ENCODE results near the gene TMEM19.
"Not testable (repeated sequence)": the region's sequence is repeated elsewhere in the genome, so short reads cannot be mapped to it uniquely, and the experiment has no call there.

Gene TMEM19

GRCh38 chr12:71686658-71687025 lies 760 bp downstream of the TMEM19 start:
- Histone ChIP-seq H3K18ac (ENCODE audit: low read length) (no peak overlapping the region), H3K79me1 (ENCODE audit: low read length) (no peaks in the 10 kb centered on the region), H2BK120ac (ENCODE audit: low read depth, low read length) (no peak overlapping the region), H3K4me3 (ENCODE audit: low read length) (peak overlapping the region; percentile 61), H2BK5ac (ENCODE audit: low read length) (no peak overlapping the region), H3K4ac (ENCODE audit: low read depth, low read length) (no peak overlapping the region), H3K56ac (ENCODE audit: low read length) (peak overlapping the region; percentile 73), H2AK5ac (ENCODE audit: low read length) (no peak overlapping the region), H3K9ac (ENCODE audit: low read length) (peak overlapping the region; percentile 68), H2BK15ac (replicated peaks; ENCODE audit: low read depth) (no peak overlapping the region), H3K79me2 (ENCODE audit: control insufficient read depth, insufficient read depth, low read length) (no peaks in the 10 kb centered on the region), H3K23ac (ENCODE audit: low read length) (no peak overlapping the region), H3K36me3 (ENCODE audit: control insufficient read depth, insufficient read depth, low read length) (no peaks in the 10 kb centered on the region), H4K5ac (ENCODE audit: low read length) (no peak overlapping the region), H3K27me3 (ENCODE audit: insufficient read depth, low read length, poor library complexity) (no peaks in the 10 kb centered on the region), H4K8ac (ENCODE audit: low read depth, low read length) (no peak overlapping the region), H3K4me1 (ENCODE audit: control insufficient read depth, low read depth, low read length) (no peaks in the 10 kb centered on the region), H3K27ac (ENCODE audit: low read depth, low read length) (no peak overlapping the region), H3K4me2 (ENCODE audit: low read length) (peak overlapping the region; percentile 44)
- DNase-seq = no peak
- WGBS (ENCODE audit: extremely low coverage, insufficient coverage, low lambda C conversion rate) = no CpG with 5 or more reads among the region's 3 CpGs

- H2BK15ac ChIP-seq (replicated peaks; ENCODE audit: low read depth); H3K79me2 ChIP-seq (ENCODE audit: control insufficient read depth, insufficient read depth, low read length); H2BK120ac ChIP-seq (ENCODE audit: low read depth, low read length); H4K5ac ChIP-seq (ENCODE audit: low read length); H3K9ac ChIP-seq (ENCODE audit: low read length); H3K23ac ChIP-seq (ENCODE audit: low read length); H3K4me3 ChIP-seq (ENCODE audit: low read length); H3K36me3 ChIP-seq (ENCODE audit: control insufficient read depth, insufficient read depth, low read length); H2AK5ac ChIP-seq (ENCODE audit: low read length); H3K79me1 ChIP-seq (ENCODE audit: low read length); H3K27ac ChIP-seq (ENCODE audit: low read depth, low read length); H3K18ac ChIP-seq (ENCODE audit: low read length); H2BK5ac ChIP-seq (ENCODE audit: low read length); DNase-seq; H3K4me2 ChIP-seq (ENCODE audit: low read length); H3K56ac ChIP-seq (ENCODE audit: low read length); H4K8ac ChIP-seq (ENCODE audit: low read depth, low read length); H3K4me1 ChIP-seq (ENCODE audit: control insufficient read depth, low read depth, low read length); H3K27me3 ChIP-seq (ENCODE audit: insufficient read depth, low read length, poor library complexity); H3K4ac ChIP-seq (ENCODE audit: low read depth, low read length): not testable (repeated sequence)
- no CpG with 5 or more reads among the region's 11 CpGs for WGBS (ENCODE audit: extremely low coverage, insufficient coverage, low lambda C conversion rate)
Measured at GRCh38 chr12:71687172-71687571, 1.3 kb downstream of the TMEM19 start.

- no peak overlapping the region for H3K4me2 ChIP-seq (ENCODE audit: low read length)
- no peaks in the 10 kb centered on the region for H3K4me1 ChIP-seq (ENCODE audit: control insufficient read depth, low read depth, low read length)
- H3K56ac ChIP-seq (ENCODE audit: low read length) = no peak overlapping the region
- H2BK15ac ChIP-seq (replicated peaks; ENCODE audit: low read depth) = no peak overlapping the region
- H3K79me2 ChIP-seq (ENCODE audit: control insufficient read depth, insufficient read depth, low read length) = no peaks in the 10 kb centered on the region
- no peak overlapping the region for H2AK5ac ChIP-seq (ENCODE audit: low read length)
- no peak overlapping the region for H3K4ac ChIP-seq (ENCODE audit: low read depth, low read length)
- no peak overlapping the region for H4K8ac ChIP-seq (ENCODE audit: low read depth, low read length)
- no peak overlapping the region for H3K27ac ChIP-seq (ENCODE audit: low read depth, low read length)
- H3K4me3 ChIP-seq (ENCODE audit: low read length) = no peak overlapping the region
- H3K79me1 ChIP-seq (ENCODE audit: low read length) = no peaks in the 10 kb centered on the region
- H2BK5ac ChIP-seq (ENCODE audit: low read length) = no peak overlapping the region
- H3K27me3 ChIP-seq (ENCODE audit: insufficient read depth, low read length, poor library complexity) = no peaks in the 10 kb centered on the region
- WGBS (ENCODE audit: extremely low coverage, insufficient coverage, low lambda C conversion rate) = no CpG with 5 or more reads among the region's 5 CpGs
- H2BK120ac ChIP-seq (ENCODE audit: low read depth, low read length) = no peak overlapping the region
- no peak for DNase-seq
- no peak overlapping the region for H3K18ac ChIP-seq (ENCODE audit: low read length)
- no peaks in the 10 kb centered on the region for H3K36me3 ChIP-seq (ENCODE audit: control insufficient read depth, insufficient read depth, low read length)
- no peak overlapping the region for H4K5ac ChIP-seq (ENCODE audit: low read length)
- no peak overlapping the region for H3K9ac ChIP-seq (ENCODE audit: low read length)
- no peak overlapping the region for H3K23ac ChIP-seq (ENCODE audit: low read length)
Measured at GRCh38 chr12:71688961-71689570, 3.2 kb downstream of the TMEM19 start.

- H4K8ac ChIP-seq (ENCODE audit: low read depth, low read length) = no peak overlapping the region
- no peak overlapping the region for H3K4ac ChIP-seq (ENCODE audit: low read depth, low read length)
- no CpG with 5 or more reads among the region's 4 CpGs for WGBS (ENCODE audit: extremely low coverage, insufficient coverage, low lambda C conversion rate)
- H2BK15ac ChIP-seq (replicated peaks; ENCODE audit: low read depth) = no peak overlapping the region
- H2AK5ac ChIP-seq (ENCODE audit: low read length) = no peak overlapping the region
- H3K4me1 ChIP-seq (ENCODE audit: control insufficient read depth, low read depth, low read length) = no peaks in the 10 kb centered on the region
- no peaks in the 10 kb centered on the region for H3K27me3 ChIP-seq (ENCODE audit: insufficient read depth, low read length, poor library complexity)
- H3K18ac ChIP-seq (ENCODE audit: low read length) = no peak overlapping the region
- no peak overlapping the region for H2BK120ac ChIP-seq (ENCODE audit: low read depth, low read length)
- no peaks in the 10 kb centered on the region for H3K36me3 ChIP-seq (ENCODE audit: control insufficient read depth, insufficient read depth, low read length)
- H2BK5ac ChIP-seq (ENCODE audit: low read length) = no peak overlapping the region
- H3K4me2 ChIP-seq (ENCODE audit: low read length) = no peak overlapping the region
- H3K79me1 ChIP-seq (ENCODE audit: low read length) = no peaks in the 10 kb centered on the region
- no peak overlapping the region for H3K4me3 ChIP-seq (ENCODE audit: low read length)
- H3K27ac ChIP-seq (ENCODE audit: low read depth, low read length) = no peak overlapping the region
- H3K23ac ChIP-seq (ENCODE audit: low read length) = no peak overlapping the region
- no peak overlapping the region for H4K5ac ChIP-seq (ENCODE audit: low read length)
- H3K79me2 ChIP-seq (ENCODE audit: control insufficient read depth, insufficient read depth, low read length) = no peaks in the 10 kb centered on the region
- no peak for DNase-seq
- no peak overlapping the region for H3K56ac ChIP-seq (ENCODE audit: low read length)
- no peak overlapping the region for H3K9ac ChIP-seq (ENCODE audit: low read length)
Measured at GRCh38 chr12:71691504-71692129, 5.7 kb downstream of the TMEM19 start.

- no peak for DNase-seq
- H3K4me2 ChIP-seq (ENCODE audit: low read length) = no peak overlapping the region
- no peak overlapping the region for H2BK15ac ChIP-seq (replicated peaks; ENCODE audit: low read depth)
Measured at GRCh38 chr12:71693126-71693525, 7.2 kb downstream of the TMEM19 start.

GRCh38 chr12:71693651-71694050 lies 7.8 kb downstream of the TMEM19 start:
- not testable (repeated sequence) for H3K4me2 ChIP-seq (ENCODE audit: low read length); H3K27ac ChIP-seq (ENCODE audit: low read depth, low read length); H3K23ac ChIP-seq (ENCODE audit: low read length); H3K27me3 ChIP-seq (ENCODE audit: insufficient read depth, low read length, poor library complexity); H3K79me2 ChIP-seq (ENCODE audit: control insufficient read depth, insufficient read depth, low read length); H4K8ac ChIP-seq (ENCODE audit: low read depth, low read length); H2BK5ac ChIP-seq (ENCODE audit: low read length); H2BK15ac ChIP-seq (replicated peaks; ENCODE audit: low read depth); H3K36me3 ChIP-seq (ENCODE audit: control insufficient read depth, insufficient read depth, low read length); H2AK5ac ChIP-seq (ENCODE audit: low read length); H3K79me1 ChIP-seq (ENCODE audit: low read length); H3K56ac ChIP-seq (ENCODE audit: low read length); H4K5ac ChIP-seq (ENCODE audit: low read length); H2BK120ac ChIP-seq (ENCODE audit: low read depth, low read length); H3K4ac ChIP-seq (ENCODE audit: low read depth, low read length); H3K4me3 ChIP-seq (ENCODE audit: low read length); H3K9ac ChIP-seq (ENCODE audit: low read length); H3K4me1 ChIP-seq (ENCODE audit: control insufficient read depth, low read depth, low read length); DNase-seq; H3K18ac ChIP-seq (ENCODE audit: low read length)
- WGBS (ENCODE audit: extremely low coverage, insufficient coverage, low lambda C conversion rate) = no CpG with 5 or more reads among the region's 5 CpGs

More at GRCh38 chr12:71693126-71693525, 7.2 kb downstream of the TMEM19 start:
- no peak overlapping the region for H2AK5ac ChIP-seq (ENCODE audit: low read length)
- H3K79me1 ChIP-seq (ENCODE audit: low read length) = no peaks in the 10 kb centered on the region
- no peak overlapping the region for H4K5ac ChIP-seq (ENCODE audit: low read length)
- no peak overlapping the region for H3K18ac ChIP-seq (ENCODE audit: low read length)
- H3K9ac ChIP-seq (ENCODE audit: low read length) = no peak overlapping the region
- H3K79me2 ChIP-seq (ENCODE audit: control insufficient read depth, insufficient read depth, low read length) = no peaks in the 10 kb centered on the region
- H2BK120ac ChIP-seq (ENCODE audit: low read depth, low read length) = no peak overlapping the region
- no peak overlapping the region for H4K8ac ChIP-seq (ENCODE audit: low read depth, low read length)
- no peak overlapping the region for H3K23ac ChIP-seq (ENCODE audit: low read length)
- no peak overlapping the region for H2BK5ac ChIP-seq (ENCODE audit: low read length)
- no peaks in the 10 kb centered on the region for H3K27me3 ChIP-seq (ENCODE audit: insufficient read depth, low read length, poor library complexity)
- no CpG with 5 or more reads among the region's 7 CpGs for WGBS (ENCODE audit: extremely low coverage, insufficient coverage, low lambda C conversion rate)
- no peak overlapping the region for H3K27ac ChIP-seq (ENCODE audit: low read depth, low read length)
- H3K56ac ChIP-seq (ENCODE audit: low read length) = no peak overlapping the region
- no peaks in the 10 kb centered on the region for H3K4me1 ChIP-seq (ENCODE audit: control insufficient read depth, low read depth, low read length)
- no peaks in the 10 kb centered on the region for H3K36me3 ChIP-seq (ENCODE audit: control insufficient read depth, insufficient read depth, low read length)
- H3K4ac ChIP-seq (ENCODE audit: low read depth, low read length) = no peak overlapping the region
- no peak overlapping the region for H3K4me3 ChIP-seq (ENCODE audit: low read length)
